SK-N-SH (cell line): ENCODE results near the gene TRMT10A.

ENCODE experiments used
- EP300 ChIP-seq, 2 experiments: IDR thresholded peaks; 2 replicates each; pipeline versions ENCODE4 v1.4.0 to v1.6.1; 2012; ENCODE audit warnings: borderline replicate concordance in 1 of 2, low read depth in 1 of 2, low read length in 1 of 2
- MXI1 ChIP-seq: IDR thresholded peaks from 2 replicates; pipeline ENCODE4 v1.6.1; 2012; ENCODE audit warnings: mild to moderate bottlenecking, low read depth, low read length, improper control_type of control experiment
- NRF1 ChIP-seq: IDR thresholded peaks from 2 replicates; pipeline ENCODE4 v1.6.1; 2012; ENCODE audit warnings: low read depth, mild to moderate bottlenecking, low read length
- POLR2AphosphoS5 ChIP-seq: IDR thresholded peaks from 2 replicates; pipeline ENCODE4 v1.6.1; 2012; ENCODE audit warnings: low read depth, low read length
- TCF12 ChIP-seq: IDR thresholded peaks from 2 replicates; pipeline ENCODE4 v1.4.0; 2012
- TF ChIP-seq, protein P1 (sequence below): fragments of 200-600 bp; sonication (generic); IDR thresholded peaks from 2 replicates; pipeline ENCODE4 v1.6.1; 2017; ENCODE audit warnings: antibody characterized with exemption, mild to moderate bottlenecking, moderate library complexity

DNA sequence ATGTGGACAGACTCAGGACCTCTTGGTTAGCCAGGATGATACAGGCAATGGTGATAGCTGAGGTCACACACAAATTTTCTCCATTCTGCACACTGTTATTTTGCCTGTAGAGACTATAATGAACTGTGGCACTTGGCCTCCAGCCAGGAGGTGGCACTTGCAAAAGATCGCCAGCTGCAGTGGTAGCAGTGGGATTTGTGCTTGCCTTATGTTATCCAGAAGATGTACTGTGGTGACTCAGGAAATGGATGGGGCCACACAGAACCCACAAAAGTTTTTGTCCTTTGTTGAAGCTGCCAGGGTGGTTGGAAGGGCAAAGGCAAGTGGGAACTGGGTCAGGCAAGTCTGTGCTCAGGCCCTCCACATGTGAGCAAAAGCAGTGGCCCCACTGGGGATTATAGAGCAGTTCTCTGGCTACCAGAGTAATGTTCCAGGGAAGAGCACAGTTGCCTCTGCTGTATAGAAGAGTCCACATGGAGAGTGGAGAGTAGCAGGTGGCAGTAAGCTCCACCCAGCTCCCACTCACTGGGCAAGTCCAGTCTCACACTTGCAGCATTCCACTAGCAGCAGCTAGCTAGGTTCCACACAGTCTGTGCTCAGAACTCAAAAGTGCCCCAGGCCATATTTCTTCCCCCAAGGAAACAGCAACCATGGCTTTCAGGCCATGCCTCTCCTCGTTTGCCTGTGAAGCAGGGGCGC lies 58.9 kb downstream of the TRMT10A start:
- TF ChIP-seq POLR2AphosphoS5 (no peak), MXI1 (no peak), EP300 (IDR thresholded peaks at IDR 0.05; ENCODE audit: borderline replicate concordance in 1 of 2, low read depth in 1 of 2, low read length in 1 of 2) (no peak), NRF1 (no peak), TCF12 (no peak)
- TF ChIP-seq, protein P1, sequence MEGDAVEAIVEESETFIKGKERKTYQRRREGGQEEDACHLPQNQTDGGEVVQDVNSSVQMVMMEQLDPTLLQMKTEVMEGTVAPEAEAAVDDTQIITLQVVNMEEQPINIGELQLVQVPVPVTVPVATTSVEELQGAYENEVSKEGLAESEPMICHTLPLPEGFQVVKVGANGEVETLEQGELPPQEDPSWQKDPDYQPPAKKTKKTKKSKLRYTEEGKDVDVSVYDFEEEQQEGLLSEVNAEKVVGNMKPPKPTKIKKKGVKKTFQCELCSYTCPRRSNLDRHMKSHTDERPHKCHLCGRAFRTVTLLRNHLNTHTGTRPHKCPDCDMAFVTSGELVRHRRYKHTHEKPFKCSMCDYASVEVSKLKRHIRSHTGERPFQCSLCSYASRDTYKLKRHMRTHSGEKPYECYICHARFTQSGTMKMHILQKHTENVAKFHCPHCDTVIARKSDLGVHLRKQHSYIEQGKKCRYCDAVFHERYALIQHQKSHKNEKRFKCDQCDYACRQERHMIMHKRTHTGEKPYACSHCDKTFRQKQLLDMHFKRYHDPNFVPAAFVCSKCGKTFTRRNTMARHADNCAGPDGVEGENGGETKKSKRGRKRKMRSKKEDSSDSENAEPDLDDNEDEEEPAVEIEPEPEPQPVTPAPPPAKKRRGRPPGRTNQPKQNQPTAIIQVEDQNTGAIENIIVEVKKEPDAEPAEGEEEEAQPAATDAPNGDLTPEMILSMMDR = no peak
